T-cell (primary cell): ENCODE measurements around the gene HS6ST3. TPM values are rescaled to one million over a fixed set of nuclear protein-coding genes. Genes with fewer than 3 reads are reported as not detected.

ENCODE experiments used
- ATAC-seq, 4 experiments: fragments of 200-7000 bp in 3 of 4; fragments of 150-1000 bp in 1 of 4; cut with Tn5 transposase; replicated peaks in 1 of 4; 1 replicate in 3 of 4; 2 replicates in 1 of 4; pipeline ENCODE4 v1.10.0; 2021; ENCODE audit warnings: moderate library complexity in 3 of 4, mild to moderate bottlenecking in 2 of 4, moderate number of reproducible peaks in 1 of 4
- CTCF ChIA-PET, 2 donors: fragments of 300-600 bp; sonication (Branson Sonifier 250); formaldehyde crosslinking; loops; one replicate each; lab custom pipeline; 2022; ENCODE audit warnings: antibody characterized with exemption in 2 of 2; lab: Charles Lee
- POLR2A ChIA-PET, 2 donors: fragments of 300-600 bp; sonication (Branson Sonifier 250); formaldehyde crosslinking; loops; one replicate each; lab custom pipeline; 2022; ENCODE audit warnings: antibody characterized with exemption in 2 of 2; lab: Charles Lee
- DNase-seq, 35 experiments: peaks; one replicate each; pipeline versions ENCODE4 v3.0.0 to v3.0.0-alpha.2; 2013 to 2023
- H3K27ac ChIP-seq: one replicate; pipeline ENCODE4 v1.5.1; 2013; ENCODE audit warnings: low read length
- H3K27me3 ChIP-seq, 2 experiments: replicated peaks in 1 of 2; 1 replicate in 1 of 2; 2 replicates in 1 of 2; pipeline versions ENCODE4 v1.6.1 to v1.7.0; 2013; ENCODE audit warnings: low read length in 1 of 2, mixed read lengths in 1 of 2; ENCODE audit not compliant: control insufficient read depth in 2 of 2, insufficient read depth in 2 of 2; ENCODE audit errors: extremely low read depth in 1 of 2
- H3K36me3 ChIP-seq, 2 donors: 1 replicate in 1 of 2; 2 replicates in 1 of 2; pipeline versions ENCODE4 v1.6.1 to v1.7.0; 2013; ENCODE audit warnings: low read length in 1 of 2; ENCODE audit not compliant: control insufficient read depth in 2 of 2, insufficient read depth in 1 of 2; ENCODE audit errors: extremely low read depth in 1 of 2
- H3K4me1 ChIP-seq, 2 experiments: 1 replicate in 1 of 2; 2 replicates in 1 of 2; pipeline versions ENCODE4 v1.6.1 to v1.7.0; 2013; ENCODE audit warnings: low read length in 2 of 2, mixed read lengths in 1 of 2; ENCODE audit not compliant: insufficient read depth in 2 of 2, control insufficient read depth in 1 of 2; ENCODE audit errors: extremely low read depth in 1 of 2
- H3K4me3 ChIP-seq, 2 donors: 1 replicate in 1 of 2; 2 replicates in 1 of 2; pipeline versions ENCODE4 v1.5.1 to v1.7.0; 2013; ENCODE audit warnings: mild to moderate bottlenecking in 2 of 2, low read length in 1 of 2, moderate library complexity in 1 of 2; ENCODE audit not compliant: control insufficient read depth in 1 of 2; ENCODE audit errors: extremely low read depth in 1 of 2
- H3K9me3 ChIP-seq: 2 replicates; pipeline ENCODE4 v1.7.0; 2013
- H3K27ac Mint-ChIP-seq, 2 donors: one replicate each; pipeline ENCODE4 v1.8.0; 2020 to 2021; ENCODE audit warnings: mild to moderate bottlenecking in 2 of 2, mixed read lengths in 2 of 2
- H3K27me3 Mint-ChIP-seq, 2 donors: one replicate each; pipeline ENCODE4 v1.8.0; 2021 to 2022; ENCODE audit warnings: mixed read lengths in 2 of 2
- H3K36me3 Mint-ChIP-seq: one replicate; pipeline ENCODE4 v1.8.0; 2021; ENCODE audit warnings: mixed read lengths
- H3K4me1 Mint-ChIP-seq, 3 donors: one replicate each; pipeline ENCODE4 v1.8.0; 2020 to 2022; ENCODE audit warnings: mixed read lengths in 3 of 3, mild to moderate bottlenecking in 1 of 3
- H3K4me3 Mint-ChIP-seq, 3 donors: one replicate each; pipeline ENCODE4 v1.8.0; 2020 to 2022; ENCODE audit warnings: mild to moderate bottlenecking in 3 of 3, mixed read lengths in 3 of 3, moderate library complexity in 3 of 3
- H3K9me3 Mint-ChIP-seq, 3 donors: one replicate each; pipeline ENCODE4 v1.8.0; 2020 to 2022; ENCODE audit warnings: mixed read lengths in 3 of 3
- WGBS: methylation state at CpG from one replicate; pipeline ENCODE4 v1.1.5; 2013; ENCODE audit warnings: missing lambda C conversion rate; ENCODE audit not compliant: insufficient coverage; 5-methylcytosine and 5-hydroxymethylcytosine counted together
- total RNA-seq, 35 experiments: library from RNA in 6 of 35; stranded (reverse) in 6 of 35; fragments of 120-200 nt in 1 of 35; gene quantifications; one replicate each; pipeline versions ENCODE4 v1.2.1 to v1.2.4 and lab custom pipeline; 2013 to 2026

The HS6ST3 gene
- total RNA-seq, 5 donors from 2014 or later (not counting 1 experiment from before 2014, with no cell fraction given): not detected

DNA sequence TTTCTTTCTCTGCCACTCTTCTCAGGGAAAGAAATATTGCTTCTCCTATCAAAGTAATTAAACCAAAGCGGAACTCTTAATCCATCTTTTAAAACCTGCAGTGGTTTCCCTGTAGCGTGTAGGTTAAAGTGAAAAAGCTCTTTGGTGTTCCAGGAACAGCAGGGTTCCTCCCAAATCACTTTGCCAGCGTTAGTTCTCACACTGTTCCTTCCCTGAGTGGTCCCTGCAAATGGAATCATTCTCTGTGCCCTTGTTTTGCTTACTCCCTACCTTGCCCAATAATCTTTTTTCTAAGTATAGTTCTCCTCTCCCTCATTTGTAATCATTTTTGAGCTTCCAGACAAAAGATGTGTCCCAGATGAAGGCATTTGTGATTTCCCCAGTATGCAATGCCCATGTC lies 207.5 kb downstream of the HS6ST3 start:
- H3K4me1 Mint-ChIP-seq: no peaks in the 10 kb centered on the region
- WGBS: no CpG with 5 or more reads among the region's 3 CpGs
- H3K27me3 ChIP-seq: no peaks in the 10 kb centered on the region

DNA sequence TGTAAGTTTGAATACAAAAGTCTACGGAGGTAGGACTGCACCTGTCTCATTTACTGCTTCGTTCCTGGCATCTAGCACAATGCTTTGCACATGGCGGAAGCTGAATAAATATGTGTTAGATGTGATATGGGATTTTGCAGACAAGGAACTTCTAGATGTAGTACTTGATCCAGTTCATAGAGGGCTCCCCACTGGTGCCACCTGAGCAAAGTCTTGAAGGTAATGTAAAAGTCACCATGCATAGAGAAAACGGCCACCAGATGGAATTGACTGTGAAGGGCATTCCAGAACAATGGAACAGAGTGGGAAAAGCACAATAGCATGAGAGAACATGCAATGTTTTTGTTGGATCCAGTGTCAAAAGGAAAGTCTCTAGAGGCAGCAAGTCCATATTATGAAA lies 209.3 kb downstream of the HS6ST3 start:
- POLR2A ChIA-PET: no interaction called here
- Mint-ChIP-seq H3K27me3 (no peaks in the 10 kb centered on the region), H3K36me3 (no peaks in the 10 kb centered on the region), H3K4me1 (no peaks in the 10 kb centered on the region), H3K4me3 (no peak overlapping the region), H3K9me3 (peaks cover 3 to 16% (median 7%) of the 10 kb centered on the region in 3 donors), H3K27ac (no peak overlapping the region)
- WGBS: 77% methylated on average over 2 of the region's 4 CpGs
- CTCF ChIA-PET: no interaction called here
- no peaks in the 10 kb centered on the region for H3K36me3 ChIP-seq
- H3K9me3 ChIP-seq: no peaks in the 10 kb centered on the region
- no peaks in the 10 kb centered on the region for H3K4me1 ChIP-seq
- no peak overlapping the region for H3K27ac ChIP-seq
- DNase-seq (no peak), ATAC-seq (no peak)
- no peak overlapping the region for H3K4me3 ChIP-seq
- no peaks in the 10 kb centered on the region for H3K27me3 ChIP-seq

More for the DNA sequence above, 207.5 kb downstream of the HS6ST3 start:
- Histone ChIP-seq H3K27ac (no peak overlapping the region), H3K9me3 (no peaks in the 10 kb centered on the region), H3K4me1 (no peaks in the 10 kb centered on the region), H3K36me3 (no peaks in the 10 kb centered on the region), H3K4me3 (no peak overlapping the region)
- no peak for DNase-seq
- no peaks in the 10 kb centered on the region for H3K36me3 Mint-ChIP-seq
- no peak overlapping the region for H3K4me3 Mint-ChIP-seq
- ATAC-seq: no peak
- ChIA-PET POLR2A (no interaction called here), CTCF (no interaction called here)
- H3K27me3 Mint-ChIP-seq: no peaks in the 10 kb centered on the region
- H3K27ac Mint-ChIP-seq: no peak overlapping the region
- H3K9me3 Mint-ChIP-seq: peaks cover 3 to 11% (median 7%) of the 10 kb centered on the region in 3 donors

DNA sequence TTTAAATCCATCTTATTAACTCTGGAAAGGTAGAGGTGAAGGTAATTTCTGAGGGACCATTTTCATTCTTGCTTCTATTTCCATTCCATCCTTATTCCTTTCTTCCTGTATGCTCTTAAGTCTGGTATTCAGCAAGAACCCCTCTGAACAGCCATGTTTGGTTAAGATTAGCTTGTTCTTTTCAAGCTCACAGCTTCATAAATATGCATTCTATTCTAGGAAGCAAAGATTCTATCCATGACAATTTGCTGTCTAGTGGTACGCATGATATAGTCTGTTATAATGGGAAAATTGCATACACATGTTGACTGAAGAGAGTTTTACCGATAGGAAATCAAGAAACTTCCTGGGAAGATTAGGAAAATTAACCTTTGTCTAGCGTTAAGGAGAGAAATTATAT lies 218.7 kb downstream of the HS6ST3 start:
- H3K4me1 ChIP-seq: no peaks in the 10 kb centered on the region
- no peak for DNase-seq
- no peaks in the 10 kb centered on the region for H3K27me3 Mint-ChIP-seq
- peaks cover 3 to 12% (median 9%) of the 10 kb centered on the region in 3 donors for H3K9me3 Mint-ChIP-seq
- WGBS: no CpG with 5 or more reads among the region's 3 CpGs
- no peak overlapping the region for H3K27ac ChIP-seq
- CTCF ChIA-PET: no interaction called here
- H3K4me3 ChIP-seq: no peak overlapping the region
- no peak overlapping the region for H3K4me3 Mint-ChIP-seq
- no peaks in the 10 kb centered on the region for H3K4me1 Mint-ChIP-seq
- POLR2A ChIA-PET: no interaction called here
- no peaks in the 10 kb centered on the region for H3K9me3 ChIP-seq
- ATAC-seq: no peak
- no peak overlapping the region for H3K27ac Mint-ChIP-seq
- H3K36me3 Mint-ChIP-seq: no peaks in the 10 kb centered on the region
- no peaks in the 10 kb centered on the region for H3K36me3 ChIP-seq
- H3K27me3 ChIP-seq: no peaks in the 10 kb centered on the region

DNA sequence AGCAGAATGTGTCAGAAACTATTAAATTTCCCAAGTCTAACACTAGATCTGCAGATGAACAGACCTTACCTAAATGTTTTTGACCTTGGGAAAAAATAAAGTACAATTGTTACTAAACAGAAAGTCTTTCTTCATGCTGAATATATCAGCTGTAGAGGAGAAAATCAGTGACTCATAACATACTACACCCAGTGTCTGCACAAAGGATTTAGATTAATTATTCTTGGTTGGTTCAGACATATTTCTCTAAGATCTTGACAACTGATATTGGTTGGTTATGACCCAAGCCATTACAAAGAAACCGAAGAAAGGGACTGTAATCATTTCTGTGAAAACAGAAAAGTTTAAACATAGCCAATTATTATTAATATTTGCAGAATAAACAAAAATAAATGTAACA lies 225.1 kb downstream of the HS6ST3 start:
- CTCF ChIA-PET: no interaction called here
- Histone ChIP-seq H3K27ac (no peak overlapping the region), H3K36me3 (no peaks in the 10 kb centered on the region), H3K27me3 (no peaks in the 10 kb centered on the region), H3K4me1 (no peaks in the 10 kb centered on the region), H3K9me3 (no peaks in the 10 kb centered on the region), H3K4me3 (no peak overlapping the region)
- H3K4me3 Mint-ChIP-seq: no peak overlapping the region
- DNase-seq (no peak), ATAC-seq (no peak)
- no peaks in the 10 kb centered on the region for H3K4me1 Mint-ChIP-seq
- peaks cover 6 to 14% (median 12%) of the 10 kb centered on the region in 3 donors for H3K9me3 Mint-ChIP-seq
- H3K27ac Mint-ChIP-seq: no peak overlapping the region
- H3K36me3 Mint-ChIP-seq: no peaks in the 10 kb centered on the region
- POLR2A ChIA-PET: no interaction called here
- H3K27me3 Mint-ChIP-seq: no peaks in the 10 kb centered on the region
- no CpG with 5 or more reads among the region's 1 CpG for WGBS

DNA sequence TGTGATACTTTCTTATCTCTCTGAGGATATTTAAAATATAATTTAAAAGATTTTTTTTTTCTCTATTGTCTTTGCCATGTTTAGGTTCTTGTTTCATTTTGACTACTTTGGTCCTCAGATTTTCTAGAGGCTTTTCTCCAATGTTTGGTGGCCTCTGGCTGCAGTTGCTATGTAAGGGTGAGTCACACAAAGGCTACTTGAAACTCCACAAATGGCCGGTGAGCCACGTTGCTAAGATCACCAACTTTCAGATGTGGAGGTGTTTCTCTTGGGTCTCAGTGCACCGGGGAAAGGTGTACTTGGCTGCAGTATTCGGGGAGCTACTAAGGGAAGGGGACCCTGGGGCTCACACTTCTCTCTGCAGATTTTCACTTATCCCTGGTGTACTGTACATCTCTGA lies 248.1 kb downstream of the HS6ST3 start:
- no peak for ATAC-seq
- no peaks in the 10 kb centered on the region for H3K4me1 Mint-ChIP-seq
- Histone ChIP-seq H3K36me3 (no peaks in the 10 kb centered on the region), H3K9me3 (no peaks in the 10 kb centered on the region), H3K27ac (no peak overlapping the region), H3K27me3 (no peaks in the 10 kb centered on the region), H3K4me1 (no peaks in the 10 kb centered on the region), H3K4me3 (no peak overlapping the region)
- DNase-seq: no peak
- H3K4me3 Mint-ChIP-seq: no peak overlapping the region
- peaks cover 0 to 22% (median 12%) of the 10 kb centered on the region in 3 donors for H3K9me3 Mint-ChIP-seq
- H3K27me3 Mint-ChIP-seq: no peaks in the 10 kb centered on the region
- WGBS: 83% methylated on average over 2 of the region's 4 CpGs
- POLR2A ChIA-PET: no interaction called here
- CTCF ChIA-PET: no interaction called here
- H3K36me3 Mint-ChIP-seq: no peaks in the 10 kb centered on the region
- no peak overlapping the region for H3K27ac Mint-ChIP-seq

DNA sequence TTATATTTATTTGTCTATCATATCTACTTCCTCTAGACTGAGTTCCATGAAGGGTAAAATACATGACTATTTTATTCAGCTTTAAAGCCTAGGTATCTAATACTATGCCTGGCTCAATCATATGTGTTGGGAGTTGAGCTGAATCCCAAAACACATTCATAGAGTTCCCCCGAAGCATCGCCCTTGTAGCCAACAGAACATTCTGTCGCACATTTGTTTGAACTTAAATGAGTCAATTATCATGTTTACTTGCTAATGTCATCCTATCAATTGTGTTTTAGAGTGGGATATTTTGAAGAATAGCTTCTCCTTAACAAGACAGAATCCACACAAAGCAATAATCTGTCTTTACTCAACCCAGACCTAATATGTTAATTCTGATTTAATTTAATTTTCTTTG lies 252.4 kb downstream of the HS6ST3 start:
- POLR2A ChIA-PET: no interaction called here
- H3K36me3 Mint-ChIP-seq: no peaks in the 10 kb centered on the region
- H3K9me3 Mint-ChIP-seq: peaks cover 0 to 19% (median 11%) of the 10 kb centered on the region in 3 donors
- no peaks in the 10 kb centered on the region for H3K27me3 Mint-ChIP-seq
- H3K36me3 ChIP-seq: no peaks in the 10 kb centered on the region
- H3K4me3 ChIP-seq: no peak overlapping the region
- ATAC-seq (no peak), DNase-seq (no peak)
- H3K27ac ChIP-seq: no peak overlapping the region
- H3K27ac Mint-ChIP-seq: no peak overlapping the region
- no peaks in the 10 kb centered on the region for H3K4me1 ChIP-seq
- H3K4me3 Mint-ChIP-seq: no peak overlapping the region
- WGBS: no CpG with 5 or more reads among the region's 3 CpGs
- no peaks in the 10 kb centered on the region for H3K4me1 Mint-ChIP-seq
- CTCF ChIA-PET: no interaction called here
- H3K27me3 ChIP-seq: no peaks in the 10 kb centered on the region
- no peaks in the 10 kb centered on the region for H3K9me3 ChIP-seq

DNA sequence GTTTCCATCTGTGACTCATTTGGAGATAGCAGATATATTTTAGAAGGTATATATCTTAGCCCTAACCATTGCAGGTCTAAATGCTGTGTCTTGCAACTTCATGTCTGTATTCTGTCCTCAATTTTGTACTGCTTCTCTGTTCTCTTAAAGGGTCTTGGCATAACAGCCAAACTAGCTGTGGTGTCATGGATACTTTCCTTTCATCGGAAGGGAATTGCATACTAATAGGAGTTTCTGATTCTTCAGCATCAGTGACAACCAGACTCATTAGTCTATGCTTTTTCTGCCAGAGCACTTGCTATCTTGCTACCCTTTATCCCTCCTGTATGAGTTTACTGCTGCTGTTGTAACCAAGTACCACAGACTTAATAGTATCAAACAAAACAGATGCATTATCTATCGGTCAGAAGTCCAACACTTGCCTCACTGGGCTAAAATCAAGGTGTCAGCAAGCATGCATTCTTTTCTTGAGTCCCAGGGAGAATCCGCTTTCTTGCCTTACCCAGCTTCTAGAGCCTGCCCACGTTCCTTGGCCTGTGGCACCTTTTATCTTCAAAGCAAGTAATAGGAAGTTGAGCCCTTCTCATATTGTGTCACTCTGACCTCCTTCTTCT lies 253.1 kb downstream of the HS6ST3 start:
- Mint-ChIP-seq H3K27me3 (no peaks in the 10 kb centered on the region), H3K4me1 (no peaks in the 10 kb centered on the region), H3K9me3 (peaks cover 2 to 19% (median 11%) of the 10 kb centered on the region in 3 donors), H3K4me3 (no peak overlapping the region), H3K36me3 (no peaks in the 10 kb centered on the region), H3K27ac (no peak overlapping the region)
- Histone ChIP-seq H3K27me3 (no peaks in the 10 kb centered on the region), H3K4me3 (no peak overlapping the region), H3K9me3 (no peaks in the 10 kb centered on the region), H3K4me1 (no peaks in the 10 kb centered on the region), H3K27ac (no peak overlapping the region), H3K36me3 (no peaks in the 10 kb centered on the region)
- ATAC-seq (no peak), DNase-seq (no peak)
- POLR2A ChIA-PET: no interaction called here
- CTCF ChIA-PET: no interaction called here
- 55% methylated on average over 1 of the region's 4 CpGs for WGBS
